ENCODE data around the gene RSRC1. TPM values are rescaled to one million over a fixed set of nuclear protein-coding genes. Genes with fewer than 3 reads are reported as not detected.

Gene RSRC1
- total RNA-seq, 1 donor from 2014 or later: 80.5 TPM

- no peak overlapping the region for H3K4me3 Mint-ChIP-seq
These were observed 185.9 kb downstream of the RSRC1 start for GRCh38 chr3:158295771-158296170.

GRCh38 chr3:158297940-158298339, 188.1 kb downstream of the RSRC1 start:
- no peaks in the 10 kb centered on the region for H4K20me1 ChIP-seq (ENCODE audit: low read depth)
- H3K9me3 ChIP-seq (ENCODE audit: low read depth): no peaks in the 10 kb centered on the region
- H3F3A ChIP-seq (ENCODE audit: low read depth): no peaks in the 10 kb centered on the region
- no peaks in the 10 kb centered on the region for H3K36me3 ChIP-seq
- Mint-ChIP-seq H3K27ac (no peak overlapping the region), H3K4me1 (no peaks in the 10 kb centered on the region), H3K27me3 (ENCODE audit: insufficient read depth, low read depth) (no peaks in the 10 kb centered on the region), H3K9me3 (no peaks in the 10 kb centered on the region), H3K36me3 (peaks cover 2% of the 10 kb centered on the region), H3K4me3 (no peak overlapping the region)
- H2AFZ ChIP-seq (replicated peaks): no peak overlapping the region
- no peak overlapping the region for H3K9ac ChIP-seq
- H3K4me3 ChIP-seq: no peak overlapping the region
- DNase-seq (ENCODE audit: low spot score): no peak
- H3K79me2 ChIP-seq (ENCODE audit: low read depth): no peaks in the 10 kb centered on the region
- H3K4me2 ChIP-seq: no peak overlapping the region
- no peaks in the 10 kb centered on the region for H3K27me3 ChIP-seq
- no peak overlapping the region for H3K27ac ChIP-seq
- TF ChIP-seq CTCF (IDR thresholded peaks at IDR 0.05) (no peak), EZH2phosphoT487 (IDR thresholded peaks at IDR 0.05) (no peak), EZH2 (IDR thresholded peaks at IDR 0.05) (no peak)
- H3K4me1 ChIP-seq: no peaks in the 10 kb centered on the region

More at GRCh38 chr3:158295771-158296170, 185.9 kb downstream of the RSRC1 start:
- Histone ChIP-seq H3K4me2 (no peak overlapping the region), H4K20me1 (ENCODE audit: low read depth) (no peaks in the 10 kb centered on the region), H3K9me3 (ENCODE audit: low read depth) (no peaks in the 10 kb centered on the region), H3K79me2 (ENCODE audit: low read depth) (no peaks in the 10 kb centered on the region), H3F3A (ENCODE audit: low read depth) (no peaks in the 10 kb centered on the region), H3K36me3 (no peaks in the 10 kb centered on the region), H3K4me1 (no peaks in the 10 kb centered on the region), H3K27ac (no peak overlapping the region), H3K4me3 (no peak overlapping the region), H2AFZ (replicated peaks) (no peak overlapping the region), H3K9ac (no peak overlapping the region), H3K27me3 (no peaks in the 10 kb centered on the region)
- DNase-seq (ENCODE audit: low spot score): no peak
- no peaks in the 10 kb centered on the region for H3K36me3 Mint-ChIP-seq
- TF ChIP-seq EZH2phosphoT487 (IDR thresholded peaks at IDR 0.05) (no peak), EZH2 (IDR thresholded peaks at IDR 0.05) (no peak), CTCF (IDR thresholded peaks at IDR 0.05) (no peak)
- H3K4me1 Mint-ChIP-seq: no peaks in the 10 kb centered on the region
- peaks cover under 1% of the 10 kb centered on the region for H3K27me3 Mint-ChIP-seq (ENCODE audit: insufficient read depth, low read depth)
- no peak overlapping the region for H3K27ac Mint-ChIP-seq
- no peaks in the 10 kb centered on the region for H3K9me3 Mint-ChIP-seq

- no peaks in the 10 kb centered on the region for H4K20me1 ChIP-seq (ENCODE audit: low read depth)
- H3K4me1 ChIP-seq: no peaks in the 10 kb centered on the region
- no peaks in the 10 kb centered on the region for H3K79me2 ChIP-seq (ENCODE audit: low read depth)
- H3F3A ChIP-seq (ENCODE audit: low read depth): no peaks in the 10 kb centered on the region
- no peaks in the 10 kb centered on the region for H3K9me3 ChIP-seq (ENCODE audit: low read depth)
- H3K27me3 ChIP-seq: no peaks in the 10 kb centered on the region
- H3K36me3 ChIP-seq: no peaks in the 10 kb centered on the region
- H2AFZ ChIP-seq (replicated peaks): no peak overlapping the region
- H3K4me3 Mint-ChIP-seq: no peak overlapping the region
- H3K4me1 Mint-ChIP-seq: no peaks in the 10 kb centered on the region
- H3K27ac Mint-ChIP-seq: no peak overlapping the region
- DNase-seq (ENCODE audit: low spot score): no peak
- H3K27me3 Mint-ChIP-seq (ENCODE audit: insufficient read depth, low read depth): no peaks in the 10 kb centered on the region
- H3K36me3 Mint-ChIP-seq: no peaks in the 10 kb centered on the region
- H3K27ac ChIP-seq: no peak overlapping the region
- no peak overlapping the region for H3K4me2 ChIP-seq
- no peaks in the 10 kb centered on the region for H3K9me3 Mint-ChIP-seq
- H3K4me3 ChIP-seq: no peak overlapping the region
- no peak for TF ChIP-seq EZH2 (IDR thresholded peaks at IDR 0.05)
- TF ChIP-seq EZH2phosphoT487 (IDR thresholded peaks at IDR 0.05): no peak
- no peak for TF ChIP-seq CTCF (IDR thresholded peaks at IDR 0.05)
- H3K9ac ChIP-seq: no peak overlapping the region
These were observed 198.5 kb downstream of the RSRC1 start for GRCh38 chr3:158308236-158308928.

Measured in neural progenitor cell (in vitro differentiated cells).